ENCODE measurements around the gene ANKRD10.

Gene ANKRD10

GRCh38 chr13:110893571-110893970 lies 21.3 kb downstream of the ANKRD10 start:
- H3K4me1 ChIP-seq (ENCODE audit: insufficient read depth, low read length): no peaks in the 10 kb centered on the region
- H3K9ac ChIP-seq (ENCODE audit: low read length): no peak overlapping the region
- no peak overlapping the region for H3K4me3 ChIP-seq (ENCODE audit: low read depth in 1 of 2, low read length in 2 of 2)
- peaks cover 10% of the 10 kb centered on the region for H3K36me3 ChIP-seq (ENCODE audit: insufficient read depth, low read length)
- H3K27ac ChIP-seq (ENCODE audit: low read depth, low read length): no peak overlapping the region
- H3K27me3 ChIP-seq (ENCODE audit: control insufficient read depth in 1 of 2, insufficient read depth in 2 of 2, low read length in 2 of 2): no peaks in the 10 kb centered on the region
- no peaks in the 10 kb centered on the region for H3K9me3 ChIP-seq (ENCODE audit: low read length)

- Histone ChIP-seq H3K9me3 (ENCODE audit: low read length) (no peaks in the 10 kb centered on the region), H3K27me3 (ENCODE audit: control insufficient read depth in 1 of 2, insufficient read depth in 2 of 2, low read length in 2 of 2) (no peaks in the 10 kb centered on the region), H3K36me3 (ENCODE audit: insufficient read depth, low read length) (peaks cover 10% of the 10 kb centered on the region), H3K27ac (ENCODE audit: low read depth, low read length) (no peak overlapping the region), H3K9ac (ENCODE audit: low read length) (no peak overlapping the region), H3K4me3 (ENCODE audit: low read depth in 1 of 2, low read length in 2 of 2) (no peak overlapping the region), H3K4me1 (ENCODE audit: insufficient read depth, low read length) (peaks cover 10% of the 10 kb centered on the region)
Measured at GRCh38 chr13:110890279-110891165, 24.3 kb downstream of the ANKRD10 start.

- Histone ChIP-seq H3K4me1 (ENCODE audit: insufficient read depth, low read length) (peaks cover 10% of the 10 kb centered on the region), H3K4me3 (ENCODE audit: low read depth in 1 of 2, low read length in 2 of 2) (no peak overlapping the region), H3K27me3 (ENCODE audit: control insufficient read depth in 1 of 2, insufficient read depth in 2 of 2, low read length in 2 of 2) (no peaks in the 10 kb centered on the region), H3K9ac (ENCODE audit: low read length) (no peak overlapping the region), H3K9me3 (ENCODE audit: low read length) (no peaks in the 10 kb centered on the region), H3K36me3 (ENCODE audit: insufficient read depth, low read length) (peaks cover 4% of the 10 kb centered on the region), H3K27ac (ENCODE audit: low read depth, low read length) (no peak overlapping the region)
Measured at GRCh38 chr13:110888390-110888789, 26.5 kb downstream of the ANKRD10 start.

- Histone ChIP-seq H3K4me1 (ENCODE audit: insufficient read depth, low read length) (peaks cover 10% of the 10 kb centered on the region), H3K27ac (ENCODE audit: low read depth, low read length) (no peak overlapping the region), H3K4me3 (ENCODE audit: low read depth in 1 of 2, low read length in 2 of 2) (no peak overlapping the region), H3K36me3 (ENCODE audit: insufficient read depth, low read length) (no peaks in the 10 kb centered on the region), H3K27me3 (ENCODE audit: control insufficient read depth in 1 of 2, insufficient read depth in 2 of 2, low read length in 2 of 2) (no peaks in the 10 kb centered on the region), H3K9ac (ENCODE audit: low read length) (no peak overlapping the region), H3K9me3 (ENCODE audit: low read length) (no peaks in the 10 kb centered on the region)
Measured at GRCh38 chr13:110887597-110888333, 27.1 kb downstream of the ANKRD10 start.

GRCh38 chr13:110886870-110887596 lies 27.8 kb downstream of the ANKRD10 start:
- no peaks in the 10 kb centered on the region for H3K27me3 ChIP-seq (ENCODE audit: control insufficient read depth in 1 of 2, insufficient read depth in 2 of 2, low read length in 2 of 2)
- H3K4me3 ChIP-seq (ENCODE audit: low read depth in 1 of 2, low read length in 2 of 2): no peak overlapping the region
- H3K36me3 ChIP-seq (ENCODE audit: insufficient read depth, low read length): peaks cover 3% of the 10 kb centered on the region
- no peak overlapping the region for H3K27ac ChIP-seq (ENCODE audit: low read depth, low read length)
- no peaks in the 10 kb centered on the region for H3K9me3 ChIP-seq (ENCODE audit: low read length)
- H3K4me1 ChIP-seq (ENCODE audit: insufficient read depth, low read length): peaks cover 10% of the 10 kb centered on the region
- no peak overlapping the region for H3K9ac ChIP-seq (ENCODE audit: low read length)

- Histone ChIP-seq H3K36me3 (ENCODE audit: insufficient read depth, low read length) (peaks cover 3% of the 10 kb centered on the region), H3K9me3 (ENCODE audit: low read length) (no peaks in the 10 kb centered on the region), H3K27ac (ENCODE audit: low read depth, low read length) (no peak overlapping the region), H3K4me3 (ENCODE audit: low read depth in 1 of 2, low read length in 2 of 2) (no peak overlapping the region), H3K9ac (ENCODE audit: low read length) (no peak overlapping the region), H3K4me1 (ENCODE audit: insufficient read depth, low read length) (peaks cover 10% of the 10 kb centered on the region), H3K27me3 (ENCODE audit: control insufficient read depth in 1 of 2, insufficient read depth in 2 of 2, low read length in 2 of 2) (no peaks in the 10 kb centered on the region)
Measured at GRCh38 chr13:110885966-110886869, 28.7 kb downstream of the ANKRD10 start.

GRCh38 chr13:110885516-110885915 lies 29.4 kb downstream of the ANKRD10 start:
- H3K4me1 ChIP-seq (ENCODE audit: insufficient read depth, low read length): peaks cover 10% of the 10 kb centered on the region
- no peaks in the 10 kb centered on the region for H3K27me3 ChIP-seq (ENCODE audit: control insufficient read depth in 1 of 2, insufficient read depth in 2 of 2, low read length in 2 of 2)
- no peak overlapping the region for H3K27ac ChIP-seq (ENCODE audit: low read depth, low read length)
- peaks cover 3% of the 10 kb centered on the region for H3K36me3 ChIP-seq (ENCODE audit: insufficient read depth, low read length)
- H3K4me3 ChIP-seq (ENCODE audit: low read depth in 1 of 2, low read length in 2 of 2): no peak overlapping the region
- no peak overlapping the region for H3K9ac ChIP-seq (ENCODE audit: low read length)
- no peaks in the 10 kb centered on the region for H3K9me3 ChIP-seq (ENCODE audit: low read length)

- Histone ChIP-seq H3K4me3 (ENCODE audit: low read depth in 1 of 2, low read length in 2 of 2) (no peak overlapping the region), H3K9me3 (ENCODE audit: low read length) (no peaks in the 10 kb centered on the region), H3K27me3 (ENCODE audit: control insufficient read depth in 1 of 2, insufficient read depth in 2 of 2, low read length in 2 of 2) (no peaks in the 10 kb centered on the region), H3K36me3 (ENCODE audit: insufficient read depth, low read length) (peaks cover 3% of the 10 kb centered on the region), H3K4me1 (ENCODE audit: insufficient read depth, low read length) (peaks cover 10% of the 10 kb centered on the region), H3K9ac (ENCODE audit: low read length) (no peak overlapping the region), H3K27ac (ENCODE audit: low read depth, low read length) (no peak overlapping the region)
Measured at GRCh38 chr13:110884517-110884916, 30.4 kb downstream of the ANKRD10 start.

- H3K4me1 ChIP-seq (ENCODE audit: insufficient read depth, low read length): peaks cover 10% of the 10 kb centered on the region
- no peaks in the 10 kb centered on the region for H3K9me3 ChIP-seq (ENCODE audit: low read length)
- H3K4me3 ChIP-seq (ENCODE audit: low read depth in 1 of 2, low read length in 2 of 2): no peak overlapping the region
- H3K36me3 ChIP-seq (ENCODE audit: insufficient read depth, low read length): peaks cover 3% of the 10 kb centered on the region
- no peak overlapping the region for H3K9ac ChIP-seq (ENCODE audit: low read length)
- H3K27me3 ChIP-seq (ENCODE audit: control insufficient read depth in 1 of 2, insufficient read depth in 2 of 2, low read length in 2 of 2): no peaks in the 10 kb centered on the region
- no peak overlapping the region for H3K27ac ChIP-seq (ENCODE audit: low read depth, low read length)
Measured at GRCh38 chr13:110883542-110883941, 31.3 kb downstream of the ANKRD10 start.

GRCh38 chr13:110882972-110883371 lies 31.9 kb downstream of the ANKRD10 start:
- Histone ChIP-seq H3K4me3 (ENCODE audit: low read depth in 1 of 2, low read length in 2 of 2) (no peak overlapping the region), H3K27me3 (ENCODE audit: control insufficient read depth in 1 of 2, insufficient read depth in 2 of 2, low read length in 2 of 2) (no peaks in the 10 kb centered on the region), H3K9me3 (ENCODE audit: low read length) (no peaks in the 10 kb centered on the region), H3K27ac (ENCODE audit: low read depth, low read length) (no peak overlapping the region), H3K4me1 (ENCODE audit: insufficient read depth, low read length) (peaks cover 6% of the 10 kb centered on the region), H3K36me3 (ENCODE audit: insufficient read depth, low read length) (peaks cover 3% of the 10 kb centered on the region), H3K9ac (ENCODE audit: low read length) (no peak overlapping the region)

Data from muscle layer of colon (tissue), 2 donors.